ENCODE data around the gene ZSWIM3.
A peak's percentile ranks its signal among the peaks of the same experiment; 100 is the strongest.
"Not testable (repeated sequence)": the region's sequence is repeated elsewhere in the genome, so short reads cannot be mapped to it uniquely, and the experiment has no call there.

Gene ZSWIM3

GRCh38 chr20:45861221-45862075 lies 4.0 kb downstream of the ZSWIM3 start:
- no peak for DNase-seq

GRCh38 chr20:45863543-45864470 lies 6.4 kb downstream of the ZSWIM3 start:
- no peak for DNase-seq

GRCh38 chr20:45866454-45866853 lies 9.0 kb downstream of the ZSWIM3 start:
- no peak for DNase-seq

DNA sequence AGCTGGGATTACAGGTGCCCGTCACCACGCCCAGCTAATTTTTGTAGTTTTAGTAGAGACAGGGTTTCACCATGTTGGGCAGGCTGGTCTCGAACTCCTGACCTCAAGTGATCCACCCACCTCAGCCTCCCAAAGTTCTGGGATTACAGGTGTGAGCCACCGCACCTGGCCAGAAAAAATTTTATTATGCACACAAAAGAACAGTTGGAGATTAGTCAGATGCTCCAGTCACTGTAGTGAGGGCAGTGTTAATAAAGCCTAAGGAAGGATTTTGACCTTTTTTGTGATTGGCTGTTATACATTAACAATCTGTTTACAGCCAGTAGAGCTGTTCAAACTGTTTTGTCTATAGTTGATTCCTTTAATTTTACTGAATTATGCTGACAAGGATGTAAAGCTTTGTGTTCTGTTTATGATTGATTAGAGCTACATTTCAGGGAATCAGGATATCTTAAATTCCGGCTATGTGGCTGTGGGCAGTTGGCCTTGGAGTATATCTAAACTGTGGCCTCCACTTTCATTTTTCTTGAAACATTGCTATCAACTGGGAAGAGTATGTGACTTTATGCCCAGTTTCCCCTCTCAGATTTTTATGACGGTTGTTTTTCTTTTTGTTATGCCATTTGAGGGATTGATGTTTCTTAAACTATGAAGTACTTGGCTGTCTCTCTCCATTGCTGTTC lies 9.9 kb downstream of the ZSWIM3 start:
- DNase-seq, result no peak

DNA sequence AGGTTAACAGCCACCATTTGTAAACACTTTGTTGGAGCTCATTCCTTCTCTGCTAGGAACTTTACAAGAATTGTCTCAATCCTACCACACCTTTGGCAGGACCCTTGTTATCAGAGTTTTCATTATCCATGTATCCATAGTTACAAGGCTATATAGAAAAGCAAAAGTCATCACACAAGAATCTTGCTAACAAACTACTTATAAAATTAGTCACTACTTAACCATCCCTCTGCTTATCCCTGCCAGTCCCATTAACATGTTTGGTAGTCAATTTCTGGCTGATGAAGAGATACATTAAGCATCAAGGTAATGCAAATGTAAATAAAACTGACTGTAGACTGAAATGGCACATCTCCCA lies 10.4 kb downstream of the ZSWIM3 start:
- DNase-seq, result no peak

GRCh38 chr20:45872626-45873025 lies 15.2 kb downstream of the ZSWIM3 start:
- DNase-seq, result no peak

GRCh38 chr20:45873409-45874103 lies 16.1 kb downstream of the ZSWIM3 start:
- DNase-seq, result no peak

GRCh38 chr20:45874104-45874481 lies 16.7 kb downstream of the ZSWIM3 start:
- not testable (repeated sequence) for DNase-seq

GRCh38 chr20:45874576-45874975 lies 17.2 kb downstream of the ZSWIM3 start:
- no peak for DNase-seq

DNA sequence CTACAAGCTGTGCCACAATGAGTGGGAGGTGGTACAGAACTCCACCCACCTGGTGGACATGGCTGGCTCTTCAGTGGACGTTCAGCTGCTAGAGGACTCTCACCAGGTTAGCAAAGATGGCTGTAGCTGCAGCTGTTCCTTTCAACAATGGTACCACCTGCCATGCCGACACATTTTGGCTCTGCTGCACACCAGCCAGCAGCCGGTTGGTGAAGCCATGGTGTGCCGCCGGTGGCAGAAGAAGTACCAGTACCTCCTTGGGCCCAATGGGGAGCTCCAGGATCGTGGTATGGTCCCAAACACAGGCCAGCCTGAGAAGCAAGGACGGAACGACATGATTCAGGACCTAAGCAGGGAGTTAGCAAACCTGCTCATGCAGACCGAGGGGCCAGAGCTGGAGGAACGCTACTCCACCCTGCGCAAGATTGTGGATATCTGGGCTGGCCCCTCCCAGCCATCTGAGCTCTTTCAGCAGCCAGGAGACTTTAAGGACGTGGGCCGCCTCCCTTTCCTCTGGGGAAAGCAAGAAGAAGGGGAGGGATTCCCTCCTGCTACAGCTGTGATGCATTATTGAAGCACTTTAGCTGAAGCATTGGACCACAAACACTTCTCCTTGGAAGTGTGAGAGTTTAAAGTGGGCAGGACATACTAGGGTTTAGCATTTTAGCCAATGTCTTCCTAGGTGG lies 20.8 kb downstream of the ZSWIM3 start:
- no peak for DNase-seq

DNA sequence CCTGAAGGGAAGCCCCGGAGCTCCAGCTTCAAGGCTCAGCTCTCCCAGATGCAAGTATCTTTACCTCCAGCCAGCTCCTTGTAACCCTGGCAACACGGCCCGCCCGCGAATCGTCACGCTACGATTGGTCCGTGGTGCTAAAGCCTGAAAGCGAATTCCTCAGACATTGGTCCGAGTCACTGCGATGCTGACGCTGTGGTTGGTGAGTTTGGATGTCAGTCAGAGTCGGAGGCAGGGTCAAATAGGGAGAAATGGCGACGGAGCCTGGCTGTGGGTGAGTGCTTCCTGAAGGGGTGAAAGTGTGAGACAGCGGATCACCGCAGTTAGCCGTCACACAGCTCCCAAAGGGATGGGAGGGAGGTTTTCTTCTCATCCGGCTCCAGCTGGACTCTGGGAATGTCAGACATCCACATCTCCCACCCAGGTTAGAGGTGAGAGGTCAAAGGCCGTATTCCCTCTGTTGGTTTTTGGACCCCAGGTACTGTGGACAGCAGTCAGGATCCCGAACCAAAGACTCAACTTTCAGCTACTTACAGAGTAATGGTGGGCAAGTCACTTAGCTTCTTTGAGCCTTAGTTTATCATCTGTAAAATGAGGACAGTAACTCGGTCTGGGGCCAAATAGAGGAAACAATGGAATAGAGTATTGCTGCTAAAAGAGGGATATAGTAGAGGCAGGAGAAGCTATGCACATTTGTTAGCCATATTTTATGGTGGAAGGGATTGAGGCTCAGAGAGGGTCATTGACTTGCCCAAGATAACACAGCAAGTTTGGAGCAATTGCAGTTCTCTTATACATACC lies 23.8 kb downstream of the ZSWIM3 start, which contains the start of gene ZSWIM1:
ZSWIM1 (plus strand) TSS at position 240 of the 801 bp plus-strand sequence. CDS start 1,366 bp downstream, outside the sequence.
- DNase-seq, result peak; percentile 100

GRCh38 chr20:45882469-45883099 lies 25.2 kb downstream of the ZSWIM3 start:
- no peak for DNase-seq

- no peak for DNase-seq
Measured at GRCh38 chr20:45883100-45883469, 25.7 kb downstream of the ZSWIM3 start.

DNA sequence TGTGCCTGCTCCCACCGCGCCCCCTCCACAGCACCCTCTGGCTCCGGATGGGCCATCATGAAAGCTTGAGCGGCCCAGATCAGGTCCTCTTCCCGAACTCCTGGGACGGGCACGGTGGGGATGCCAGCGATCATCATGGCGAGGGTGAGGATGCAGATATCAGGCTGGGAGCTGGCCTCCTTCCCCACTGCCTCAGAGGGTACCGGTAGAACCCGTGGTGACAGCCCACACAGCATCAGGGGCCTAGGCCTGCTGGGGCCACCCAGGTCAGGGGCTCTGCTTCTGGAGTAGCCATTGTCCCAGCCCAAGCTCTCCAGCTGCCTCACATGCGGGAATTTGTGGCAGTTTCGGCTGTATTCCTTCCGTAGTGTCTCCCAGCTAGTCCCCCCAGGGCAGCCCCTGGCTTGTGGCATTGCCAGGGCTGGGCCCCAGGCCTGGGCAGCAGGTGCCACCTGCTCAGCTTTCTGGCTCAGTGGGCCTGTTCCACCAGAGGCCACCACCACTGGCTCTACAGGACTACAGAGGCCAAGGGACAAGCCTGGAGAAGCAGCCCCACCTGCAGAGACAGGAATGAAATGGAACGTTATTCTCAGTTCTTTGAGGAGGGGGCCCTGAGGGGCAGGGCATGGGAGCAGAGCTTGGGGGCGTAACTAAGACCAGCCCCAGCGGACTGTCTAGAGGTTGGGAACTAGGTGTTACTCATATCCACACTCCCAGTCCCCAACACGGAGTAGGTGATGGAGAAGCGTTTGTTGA lies 29.4 kb downstream of the ZSWIM3 start:
- DNase-seq, result no peak

GRCh38 chr20:45887346-45887715 lies 29.9 kb downstream of the ZSWIM3 start, which contains the start of gene SPATA25:
SPATA25 (minus strand) TSS chr20:45887622; CDS start chr20:45887590, 32 bp downstream.
- no peak for DNase-seq

- no peak for DNase-seq
Measured at GRCh38 chr20:45888681-45889080, 31.3 kb downstream of the ZSWIM3 start.

GRCh38 chr20:45890077-45890984 lies 32.9 kb downstream of the ZSWIM3 start:
- DNase-seq, result peak; percentile 92

Measured in right hindlimb (tissue), 1 donor.